Left ventricle myocardium inferior (tissue), 1 donor: ENCODE measurements around the gene DNAH11. TPM values are rescaled to one million over a fixed set of nuclear protein-coding genes. Genes with fewer than 3 reads are reported as not detected.
"Not testable (repeated sequence)": the region's sequence is repeated elsewhere in the genome, so short reads cannot be mapped to it uniquely, and the experiment has no call there.

Source experiments
- DNase-seq: peaks from one replicate; pipeline ENCODE4 v3.0.0-alpha.2; 2020
- H3K27ac ChIP-seq: fragments of 200-600 bp; replicated peaks from 2 replicates; pipeline ENCODE4 v1.8.0; 2021
- H3K27me3 ChIP-seq: fragments of 200-600 bp; 2 replicates; pipeline ENCODE4 v1.8.0; 2021; ENCODE audit warnings: low read depth
- H3K36me3 ChIP-seq: fragments of 200-600 bp; 2 replicates; pipeline ENCODE4 v1.8.0; 2021
- H3K4me1 ChIP-seq: fragments of 200-600 bp; 2 replicates; pipeline ENCODE4 v1.8.0; 2021
- H3K4me3 ChIP-seq: fragments of 200-600 bp; 2 replicates; pipeline ENCODE4 v1.8.0; 2021; ENCODE audit warnings: mild to moderate bottlenecking, moderate library complexity
- H3K9me3 ChIP-seq: fragments of 200-600 bp; replicated peaks from 2 replicates; pipeline ENCODE4 v1.8.0; 2021
- intact Hi-C: fragments of 100-400 bp; cut with micrococcal nuclease; formaldehyde crosslinking; loops from one replicate; pipeline ENCODE4 v1.11.0; 2022
- total RNA-seq: library from RNA; stranded (reverse); fragmentation: NEBNext Ultra II Directional; extraction: Animal tissue kit (Norgen Biotek cat#: 25700); gene quantifications from one replicate; pipeline ENCODE4 v1.2.1, GENCODE V29; 2021
- TF ChIP-seq, protein P1 (sequence below): fragments of 200-600 bp; IDR thresholded peaks from 2 replicates; pipeline ENCODE4 v1.8.0; 2021; ENCODE audit warnings: antibody characterized with exemption, mild to moderate bottlenecking, borderline replicate concordance
- donor health status: DM: no; HTN: yes; CAD: no; lungs with severe emphysema.

The DNAH11 gene
- total RNA-seq, 1 donor from 2014 or later: 0.74 TPM

DNA sequence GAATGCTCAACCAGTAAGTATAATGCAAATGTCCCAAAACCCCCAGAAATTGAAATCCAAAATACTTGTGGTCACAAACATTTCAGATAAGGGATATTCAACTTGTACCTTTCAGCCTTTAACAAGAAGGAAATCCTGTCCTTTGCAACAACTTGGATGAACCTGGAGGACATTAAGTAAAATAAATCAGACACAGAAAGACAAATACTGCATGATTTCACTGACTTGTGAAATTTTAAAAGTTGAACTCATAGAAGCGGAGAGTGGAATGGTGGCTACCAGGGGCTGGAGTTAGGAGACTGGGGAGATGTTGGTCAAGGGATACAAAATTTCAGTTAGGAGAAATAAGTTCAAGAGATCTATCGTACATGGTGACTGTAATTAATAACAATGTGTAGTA, 187.6 kb downstream of the DNAH11 start:
- no peak overlapping the region for H3K27ac ChIP-seq
- no peaks in the 10 kb centered on the region for H3K36me3 ChIP-seq
- H3K4me1 ChIP-seq: no peaks in the 10 kb centered on the region
- TF ChIP-seq, protein P1, sequence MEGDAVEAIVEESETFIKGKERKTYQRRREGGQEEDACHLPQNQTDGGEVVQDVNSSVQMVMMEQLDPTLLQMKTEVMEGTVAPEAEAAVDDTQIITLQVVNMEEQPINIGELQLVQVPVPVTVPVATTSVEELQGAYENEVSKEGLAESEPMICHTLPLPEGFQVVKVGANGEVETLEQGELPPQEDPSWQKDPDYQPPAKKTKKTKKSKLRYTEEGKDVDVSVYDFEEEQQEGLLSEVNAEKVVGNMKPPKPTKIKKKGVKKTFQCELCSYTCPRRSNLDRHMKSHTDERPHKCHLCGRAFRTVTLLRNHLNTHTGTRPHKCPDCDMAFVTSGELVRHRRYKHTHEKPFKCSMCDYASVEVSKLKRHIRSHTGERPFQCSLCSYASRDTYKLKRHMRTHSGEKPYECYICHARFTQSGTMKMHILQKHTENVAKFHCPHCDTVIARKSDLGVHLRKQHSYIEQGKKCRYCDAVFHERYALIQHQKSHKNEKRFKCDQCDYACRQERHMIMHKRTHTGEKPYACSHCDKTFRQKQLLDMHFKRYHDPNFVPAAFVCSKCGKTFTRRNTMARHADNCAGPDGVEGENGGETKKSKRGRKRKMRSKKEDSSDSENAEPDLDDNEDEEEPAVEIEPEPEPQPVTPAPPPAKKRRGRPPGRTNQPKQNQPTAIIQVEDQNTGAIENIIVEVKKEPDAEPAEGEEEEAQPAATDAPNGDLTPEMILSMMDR: no peak
- H3K4me3 ChIP-seq: no peak overlapping the region
- H3K9me3 ChIP-seq: no peaks in the 10 kb centered on the region
- intact Hi-C loops: no loop called here
- no peak for DNase-seq
- H3K27me3 ChIP-seq: no peaks in the 10 kb centered on the region

DNA sequence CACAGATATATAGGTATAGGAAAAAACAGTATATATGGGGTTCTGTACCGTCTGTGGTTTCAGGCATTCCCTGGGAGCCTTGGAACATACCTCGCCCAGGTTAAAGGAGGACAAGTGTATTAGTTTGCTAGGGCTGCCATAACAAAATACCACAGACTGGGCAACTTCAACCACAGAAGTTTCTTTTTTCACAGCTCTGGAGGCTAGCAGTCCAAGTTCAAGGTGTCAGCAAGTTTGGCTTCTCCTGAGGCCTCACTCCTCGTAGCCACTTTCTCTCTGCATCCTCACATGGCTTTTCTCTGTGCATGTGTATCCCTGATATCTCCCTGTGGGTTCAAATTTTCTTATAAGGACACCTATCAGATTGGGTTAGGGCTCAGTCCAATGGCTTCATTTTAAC, 189.1 kb downstream of the DNAH11 start:
- Histone ChIP-seq H3K27ac (no peak overlapping the region), H3K9me3 (no peaks in the 10 kb centered on the region), H3K27me3 (no peaks in the 10 kb centered on the region), H3K4me3 (no peak overlapping the region), H3K36me3 (no peaks in the 10 kb centered on the region), H3K4me1 (no peaks in the 10 kb centered on the region)
- TF ChIP-seq, protein P1: no peak
- intact Hi-C loops: no loop called here
- DNase-seq: no peak

DNA sequence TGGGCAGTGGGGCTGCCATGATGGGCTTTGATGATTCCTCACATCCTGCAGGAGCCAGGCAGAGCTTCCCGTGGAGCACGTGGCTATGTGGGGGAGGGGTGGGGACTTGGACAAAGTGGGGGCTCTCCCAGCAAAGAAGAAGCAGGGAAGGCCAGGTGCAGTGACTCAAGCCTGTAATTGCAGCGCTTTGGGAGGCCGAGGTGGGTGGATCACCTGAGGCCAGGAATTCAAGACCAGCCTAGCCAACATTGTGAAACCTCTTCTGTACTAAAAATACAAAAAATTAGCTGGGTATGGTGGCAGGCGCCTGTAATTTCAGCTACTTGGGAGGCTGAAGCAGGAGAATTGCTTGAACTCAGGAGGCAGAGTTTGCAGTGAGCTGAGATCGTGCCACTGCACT, 190.1 kb downstream of the DNAH11 start:
- H3K9me3 ChIP-seq, DNase-seq, H3K4me1 ChIP-seq, H3K27ac ChIP-seq, H3K27me3 ChIP-seq, intact Hi-C loops, H3K36me3 ChIP-seq, H3K4me3 ChIP-seq: not testable (repeated sequence)

DNA sequence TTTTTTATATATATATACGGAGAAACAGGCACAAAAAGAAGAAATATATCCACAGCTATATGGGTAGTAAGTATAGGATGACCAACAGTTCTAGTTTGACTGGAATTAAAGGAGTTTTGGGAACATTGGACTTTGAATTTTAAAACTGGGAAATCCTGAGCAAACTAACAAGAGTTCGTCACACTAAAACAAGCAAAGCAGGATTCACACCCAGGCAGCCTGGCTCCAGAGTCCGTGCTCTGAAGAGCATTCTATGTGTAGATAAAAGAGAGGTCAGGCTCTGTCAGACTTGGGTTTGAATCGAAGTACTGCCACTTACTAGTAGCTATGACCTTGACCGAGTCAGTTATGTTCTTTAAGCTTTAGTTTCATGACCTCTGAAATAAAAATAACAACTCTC, 191.0 kb downstream of the DNAH11 start:
- intact Hi-C loops: no loop called here
- H3K36me3 ChIP-seq: no peaks in the 10 kb centered on the region
- H3K27ac ChIP-seq: no peak overlapping the region
- TF ChIP-seq, protein P1: no peak
- H3K4me3 ChIP-seq: no peak overlapping the region
- no peaks in the 10 kb centered on the region for H3K4me1 ChIP-seq
- no peak for DNase-seq
- no peaks in the 10 kb centered on the region for H3K9me3 ChIP-seq
- H3K27me3 ChIP-seq: no peaks in the 10 kb centered on the region

DNA sequence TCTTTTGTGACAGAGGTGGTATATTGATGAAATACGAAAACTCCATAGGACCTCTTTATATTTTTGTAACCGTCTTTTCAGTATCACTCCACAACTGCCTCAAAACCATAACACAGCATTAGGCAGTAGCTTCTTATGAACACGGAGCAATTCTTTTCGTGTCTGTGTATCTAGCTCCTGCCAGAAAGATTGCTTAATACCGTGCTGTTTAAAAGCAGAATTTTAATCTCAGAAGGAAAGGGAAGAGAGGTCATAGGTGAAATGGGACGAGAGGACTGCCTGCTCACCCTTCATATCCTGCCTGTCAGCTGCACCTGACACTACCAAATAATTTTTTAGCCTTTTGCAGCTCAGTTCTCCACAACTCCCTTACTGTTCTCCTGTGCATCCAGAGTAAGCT, 200.7 kb downstream of the DNAH11 start:
- Histone ChIP-seq H3K27me3 (no peaks in the 10 kb centered on the region), H3K4me1 (no peaks in the 10 kb centered on the region), H3K4me3 (no peak overlapping the region), H3K27ac (no peak overlapping the region), H3K36me3 (no peaks in the 10 kb centered on the region), H3K9me3 (no peaks in the 10 kb centered on the region)
- TF ChIP-seq, protein P1: no peak
- intact Hi-C loops: no loop called here
- no peak for DNase-seq

DNA sequence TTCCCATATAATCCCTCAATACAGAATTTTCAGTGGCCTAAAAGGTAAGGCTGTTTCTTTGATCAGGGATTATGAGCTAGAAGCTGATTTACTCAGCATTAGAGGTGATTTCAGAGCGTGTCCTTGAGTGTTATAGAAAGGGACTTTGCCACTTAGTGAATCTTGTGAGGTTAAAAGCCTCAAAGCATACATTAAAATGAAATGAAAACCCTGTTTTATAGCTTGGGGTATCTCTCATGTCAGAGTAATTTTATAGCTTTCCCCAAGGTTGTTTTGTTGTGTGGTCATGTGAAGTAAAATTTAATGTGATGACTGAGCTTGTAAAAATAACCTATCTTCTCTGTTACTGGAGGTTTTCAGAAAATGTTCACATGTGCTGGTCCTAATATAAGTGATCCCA, 204.1 kb downstream of the DNAH11 start:
- no peaks in the 10 kb centered on the region for H3K27me3 ChIP-seq
- H3K9me3 ChIP-seq: no peaks in the 10 kb centered on the region
- intact Hi-C loops: no loop called here
- no peaks in the 10 kb centered on the region for H3K36me3 ChIP-seq
- DNase-seq: no peak
- TF ChIP-seq, protein P1: no peak
- no peaks in the 10 kb centered on the region for H3K4me1 ChIP-seq
- no peak overlapping the region for H3K27ac ChIP-seq
- H3K4me3 ChIP-seq: no peak overlapping the region
